Measurements from ENCODE around the gene NSFL1C. TPM values are rescaled to one million over a fixed set of nuclear protein-coding genes. Genes with fewer than 3 reads are reported as not detected.
A peak's percentile ranks its signal among the peaks of the same experiment; 100 is the strongest.
"Not testable (repeated sequence)": the region's sequence is repeated elsewhere in the genome, so short reads cannot be mapped to it uniquely, and the experiment has no call there.

Gene NSFL1C
- total and polyA plus RNA-seq, 2 experiments from 2014 or later, result 22.2 to 84.2 TPM

- in situ Hi-C loops (cut with MboI), result no loop called here
- H4K20me1 ChIP-seq (ENCODE audit: insufficient read depth), result no peaks in the 10 kb centered on the region
- no peak for TF ChIP-seq EZH2phosphoT487 (IDR thresholded peaks at IDR 0.05; ENCODE audit: insufficient read depth, low read depth)
- TF ChIP-seq EZH2 (IDR thresholded peaks at IDR 0.05; ENCODE audit: insufficient read depth, poor library complexity, severe bottlenecking), result no peak
- no peak overlapping the region for H3K4me2 ChIP-seq (ENCODE audit: unreplicated experiment)
- H3K9me3 ChIP-seq (ENCODE audit: low read depth), result no peaks in the 10 kb centered on the region
- no peak overlapping the region for H3K9ac ChIP-seq
- H3K4me3 ChIP-seq, result no peak overlapping the region
- no peaks in the 10 kb centered on the region for H3K36me3 ChIP-seq (ENCODE audit: low read depth)
- DNase-seq, result no peak
- 100% methylated on average over 1 of the region's 1 CpG for WGBS, 2 experiments (ENCODE audit: low coverage in 1 of 2, low lambda C conversion rate in 2 of 2, missing lambda C conversion rate in 2 of 2)
- H3F3A ChIP-seq (ENCODE audit: insufficient read depth), result peaks cover 32% of the 10 kb centered on the region
- peaks cover 21% of the 10 kb centered on the region for H3K4me1 ChIP-seq (ENCODE audit: insufficient read depth)
- H3K79me2 ChIP-seq (ENCODE audit: insufficient read depth), result no peaks in the 10 kb centered on the region
- no peak overlapping the region for H3K27ac ChIP-seq
- H2AFZ ChIP-seq, result no peak overlapping the region
- no peaks in the 10 kb centered on the region for H3K9me2 ChIP-seq (ENCODE audit: insufficient read depth)
- H3K27me3 ChIP-seq (replicated peaks; ENCODE audit: insufficient read depth), result no peaks in the 10 kb centered on the region
Measured at GRCh38 chr20:1403624-1404023, 63.0 kb downstream of the NSFL1C start.

- H3K27me3 ChIP-seq (replicated peaks; ENCODE audit: insufficient read depth), result no peaks in the 10 kb centered on the region
- no peaks in the 10 kb centered on the region for H3K79me2 ChIP-seq (ENCODE audit: insufficient read depth)
- 64 to 66% methylated on average over 7 of the region's 7 CpGs for WGBS, 2 experiments (ENCODE audit: low coverage in 1 of 2, low lambda C conversion rate in 2 of 2, missing lambda C conversion rate in 2 of 2)
- no peak overlapping the region for H3K4me3 ChIP-seq
- no peak overlapping the region for H3K9ac ChIP-seq
- H3K4me1 ChIP-seq (ENCODE audit: insufficient read depth), result peaks cover 21% of the 10 kb centered on the region
- H3F3A ChIP-seq (ENCODE audit: insufficient read depth), result peaks cover 32% of the 10 kb centered on the region
- H2AFZ ChIP-seq, result no peak overlapping the region
- no peaks in the 10 kb centered on the region for H4K20me1 ChIP-seq (ENCODE audit: insufficient read depth)
- TF ChIP-seq EZH2 (IDR thresholded peaks at IDR 0.05; ENCODE audit: insufficient read depth, poor library complexity, severe bottlenecking), result no peak
- no peak for TF ChIP-seq EZH2phosphoT487 (IDR thresholded peaks at IDR 0.05; ENCODE audit: insufficient read depth, low read depth)
- H3K9me3 ChIP-seq (ENCODE audit: low read depth), result no peaks in the 10 kb centered on the region
- DNase-seq, result peak; percentile 44
- in situ Hi-C loops (cut with MboI), result no loop called here
- no peaks in the 10 kb centered on the region for H3K36me3 ChIP-seq (ENCODE audit: low read depth)
- H3K27ac ChIP-seq, result 0 out of 2 replicates have a peak overlapping the region, but pooled peaks have one; percentile 22
- no peaks in the 10 kb centered on the region for H3K9me2 ChIP-seq (ENCODE audit: insufficient read depth)
- H3K4me2 ChIP-seq (ENCODE audit: unreplicated experiment), result no peak overlapping the region
Measured at GRCh38 chr20:1402149-1402548, 64.5 kb downstream of the NSFL1C start.

- Histone ChIP-seq H3K79me2 (ENCODE audit: insufficient read depth) (no peaks in the 10 kb centered on the region), H4K20me1 (ENCODE audit: insufficient read depth) (no peaks in the 10 kb centered on the region), H3K9me3 (ENCODE audit: low read depth) (no peaks in the 10 kb centered on the region), H3K9me2 (ENCODE audit: insufficient read depth) (no peaks in the 10 kb centered on the region), H3K4me1 (ENCODE audit: insufficient read depth) (peaks cover 21% of the 10 kb centered on the region), H3K27ac (peak overlapping the region; percentile 22; the same call in 1 of the 2 replicates), H3K36me3 (ENCODE audit: low read depth) (no peaks in the 10 kb centered on the region), H3F3A (ENCODE audit: insufficient read depth) (peaks cover 32% of the 10 kb centered on the region), H3K4me3 (no peak overlapping the region), H3K4me2 (ENCODE audit: unreplicated experiment) (no peak overlapping the region), H3K9ac (no peak overlapping the region), H3K27me3 (replicated peaks; ENCODE audit: insufficient read depth) (no peaks in the 10 kb centered on the region), H2AFZ (no peak overlapping the region)
- TF ChIP-seq EZH2phosphoT487 (IDR thresholded peaks at IDR 0.05; ENCODE audit: insufficient read depth, low read depth) (no peak), EZH2 (IDR thresholded peaks at IDR 0.05; ENCODE audit: insufficient read depth, poor library complexity, severe bottlenecking) (no peak)
- in situ Hi-C loops (cut with MboI), result no loop called here
- DNase-seq, result peak; percentile 36
- WGBS, 2 experiments (ENCODE audit: low coverage in 1 of 2, low lambda C conversion rate in 2 of 2, missing lambda C conversion rate in 2 of 2), result 77 to 82% methylated on average over 3 of the region's 3 CpGs
Measured at GRCh38 chr20:1401451-1401907, 65.2 kb downstream of the NSFL1C start.

- peak; percentile 70 for DNase-seq
- H4K20me1 ChIP-seq (ENCODE audit: insufficient read depth); H3K4me3 ChIP-seq; H3K27me3 ChIP-seq (replicated peaks; ENCODE audit: insufficient read depth); H2AFZ ChIP-seq; H3K9me2 ChIP-seq (ENCODE audit: insufficient read depth); in situ Hi-C loops (cut with MboI); H3K36me3 ChIP-seq (ENCODE audit: low read depth); H3K9me3 ChIP-seq (ENCODE audit: low read depth); H3K79me2 ChIP-seq (ENCODE audit: insufficient read depth): not testable (repeated sequence)
- Histone ChIP-seq H3K27ac (peak overlapping the region; percentile 67), H3K4me1 (ENCODE audit: insufficient read depth) (peaks cover 21% of the 10 kb centered on the region), H3F3A (ENCODE audit: insufficient read depth) (peaks cover 32% of the 10 kb centered on the region), H3K4me2 (ENCODE audit: unreplicated experiment) (peak overlapping the region; percentile 66), H3K9ac (peak overlapping the region; percentile 26)
- WGBS, 2 experiments (ENCODE audit: low coverage in 1 of 2, low lambda C conversion rate in 2 of 2, missing lambda C conversion rate in 2 of 2), result 53 to 56% methylated on average over 8 of the region's 8 CpGs
Measured at GRCh38 chr20:1399678-1400366, 66.8 kb downstream of the NSFL1C start.

GRCh38 chr20:1398185-1398584 is 68.5 kb downstream of the NSFL1C start:
- H3K9me3 ChIP-seq (ENCODE audit: low read depth); H2AFZ ChIP-seq; H3K4me3 ChIP-seq; H3K9ac ChIP-seq; H3K9me2 ChIP-seq (ENCODE audit: insufficient read depth); H3K27ac ChIP-seq; H3K4me2 ChIP-seq (ENCODE audit: unreplicated experiment); H3K27me3 ChIP-seq (replicated peaks; ENCODE audit: insufficient read depth); H3K36me3 ChIP-seq (ENCODE audit: low read depth); H4K20me1 ChIP-seq (ENCODE audit: insufficient read depth); H3K79me2 ChIP-seq (ENCODE audit: insufficient read depth); in situ Hi-C loops (cut with MboI); DNase-seq: not testable (repeated sequence)
- Histone ChIP-seq H3F3A (ENCODE audit: insufficient read depth) (peaks cover 32% of the 10 kb centered on the region), H3K4me1 (ENCODE audit: insufficient read depth) (peaks cover 21% of the 10 kb centered on the region)
- WGBS, 2 experiments (ENCODE audit: low coverage in 1 of 2, low lambda C conversion rate in 2 of 2, missing lambda C conversion rate in 2 of 2), result 67% methylated on average over 7 of the region's 7 CpGs

Measured in GM23248 (cell line).